GM19239 (cell line): ENCODE measurements around the gene CAMTA1.
"Not testable (repeated sequence)": the region's sequence is repeated elsewhere in the genome, so short reads cannot be mapped to it uniquely, and the experiment has no call there.

Source experiments
- DNase-seq: peaks from one replicate; pipeline ENCODE4 v3.0.0; 2011; ENCODE audit warnings: low spot score; ENCODE audit not compliant: insufficient read length
- FAIRE-seq: peaks from 2 replicates; lab custom pipeline; 2011; peaks lifted over from hg19 to GRCh38; lab: Jason Lieb, UNC

CAMTA1 gene

GRCh38 chr1:7363450-7363849, 578.2 kb downstream of the CAMTA1 start:
- FAIRE-seq: no peak
- DNase-seq: no peak

- DNase-seq: no peak
- no peak for FAIRE-seq
Observed at GRCh38 chr1:7365706-7366105, 580.5 kb downstream of the CAMTA1 start.

GRCh38 chr1:7366286-7366954, 581.2 kb downstream of the CAMTA1 start:
- FAIRE-seq (no peak), DNase-seq (no peak)

- no peak for DNase-seq
- no peak for FAIRE-seq
Observed at GRCh38 chr1:7366955-7367665, 581.9 kb downstream of the CAMTA1 start.

GRCh38 chr1:7369866-7370265, 584.6 kb downstream of the CAMTA1 start:
- FAIRE-seq: no peak

GRCh38 chr1:7371926-7372325, 586.7 kb downstream of the CAMTA1 start:
- no peak for FAIRE-seq
- no peak for DNase-seq

More at GRCh38 chr1:7369866-7370265, 584.6 kb downstream of the CAMTA1 start:
- no peak for DNase-seq

GRCh38 chr1:7372477-7373120, 587.3 kb downstream of the CAMTA1 start:
- DNase-seq: no peak
- no peak for FAIRE-seq

GRCh38 chr1:7373251-7373650, 588.0 kb downstream of the CAMTA1 start:
- FAIRE-seq (no peak), DNase-seq (no peak)

- DNase-seq (no peak), FAIRE-seq (no peak)
Observed at GRCh38 chr1:7373876-7374562, 588.8 kb downstream of the CAMTA1 start.

GRCh38 chr1:7374563-7375160, 589.4 kb downstream of the CAMTA1 start:
- FAIRE-seq: no peak
- DNase-seq: no peak

- FAIRE-seq: no peak
- no peak for DNase-seq
Observed at GRCh38 chr1:7375329-7375728, 590.1 kb downstream of the CAMTA1 start.

- FAIRE-seq: no peak
- no peak for DNase-seq
Observed at GRCh38 chr1:7375781-7376660, 590.8 kb downstream of the CAMTA1 start.

- FAIRE-seq: no peak
- no peak for DNase-seq
Observed at GRCh38 chr1:7376676-7377075, 591.4 kb downstream of the CAMTA1 start.

- FAIRE-seq (no peak), DNase-seq (no peak)
Observed at GRCh38 chr1:7378346-7379130, 593.3 kb downstream of the CAMTA1 start.

- no peak for DNase-seq
- no peak for FAIRE-seq
Observed at GRCh38 chr1:7379441-7379971, 594.3 kb downstream of the CAMTA1 start.

GRCh38 chr1:7380068-7380467, 594.8 kb downstream of the CAMTA1 start:
- not testable (repeated sequence) for FAIRE-seq, DNase-seq

GRCh38 chr1:7380712-7381111, 595.5 kb downstream of the CAMTA1 start:
- FAIRE-seq: no peak
- DNase-seq: no peak

GRCh38 chr1:7381729-7382128, 596.5 kb downstream of the CAMTA1 start:
- not testable (repeated sequence) for DNase-seq, FAIRE-seq
